HG02870 (cell line): ENCODE measurements around the gene FEN1.
A peak's percentile ranks its signal among the peaks of the same experiment; 100 is the strongest.

ENCODE experiments used
- ATAC-seq: cut with Tn5 transposase; IDR thresholded peaks from one replicate; pipeline ENCODE4 v1.9.1; 2021; ENCODE audit warnings: mild to moderate bottlenecking, moderate library complexity; ENCODE audit not compliant: unreplicated experiment

The FEN1 gene

DNA sequence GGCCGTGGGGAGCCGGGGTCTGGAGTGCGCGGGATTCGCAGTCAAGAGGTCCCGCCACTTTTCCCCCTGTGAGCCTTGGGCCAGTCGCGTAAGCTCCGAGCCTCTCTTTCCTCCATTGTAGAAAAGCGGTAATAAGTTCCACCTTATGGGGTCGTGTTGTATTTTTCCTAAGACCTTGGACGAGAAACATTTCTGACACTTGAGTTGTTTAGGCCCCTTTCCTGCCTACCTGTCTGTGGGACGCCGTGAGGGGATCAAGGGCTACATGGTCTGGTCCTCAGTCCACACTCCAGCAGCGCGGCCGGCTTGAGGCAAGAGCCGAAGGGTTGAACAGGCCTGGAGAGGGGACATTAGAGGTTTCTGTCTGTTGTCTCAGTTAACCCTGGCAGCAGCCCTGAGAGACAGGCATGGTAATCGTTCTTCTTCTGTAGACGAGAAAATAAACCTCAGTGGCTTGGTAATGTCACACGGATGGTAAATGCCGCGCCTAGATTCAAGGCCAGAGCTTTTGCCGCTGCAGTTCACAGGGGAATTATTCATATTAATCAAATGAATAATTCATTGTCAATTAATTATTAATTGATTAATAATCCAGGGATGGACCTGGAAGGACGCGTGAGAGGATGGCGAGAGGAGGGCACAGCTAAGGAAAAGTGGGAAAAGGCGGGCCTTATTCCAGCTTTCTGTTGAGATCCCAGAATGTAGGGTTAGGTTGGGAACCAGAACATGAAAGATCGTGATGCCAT, 545 bp downstream of the FEN1 start:
- peak; percentile 15 for ATAC-seq

DNA sequence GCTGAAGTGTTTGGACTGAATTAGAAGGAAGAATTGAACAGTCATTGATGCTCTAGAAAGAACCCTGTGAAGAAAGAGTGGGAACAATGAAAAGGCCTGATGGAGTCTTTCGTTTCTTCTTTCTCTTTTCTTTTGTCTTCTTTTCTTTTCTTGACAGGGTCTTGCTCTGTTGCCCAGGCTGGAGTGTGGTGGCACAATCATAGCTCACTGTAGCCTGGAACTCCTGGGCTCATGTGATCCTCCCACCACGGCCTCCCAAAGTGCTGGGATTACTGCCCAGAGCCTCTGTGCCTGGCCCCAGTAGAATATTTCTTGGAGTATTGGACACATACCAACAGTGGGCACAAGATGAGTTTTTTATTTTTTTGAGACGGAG, 1.1 kb downstream of the FEN1 start:
- no peak for ATAC-seq

- no peak for ATAC-seq
These were observed 1.9 kb downstream of the FEN1 start for GRCh38 chr11:61794579-61794978.

DNA sequence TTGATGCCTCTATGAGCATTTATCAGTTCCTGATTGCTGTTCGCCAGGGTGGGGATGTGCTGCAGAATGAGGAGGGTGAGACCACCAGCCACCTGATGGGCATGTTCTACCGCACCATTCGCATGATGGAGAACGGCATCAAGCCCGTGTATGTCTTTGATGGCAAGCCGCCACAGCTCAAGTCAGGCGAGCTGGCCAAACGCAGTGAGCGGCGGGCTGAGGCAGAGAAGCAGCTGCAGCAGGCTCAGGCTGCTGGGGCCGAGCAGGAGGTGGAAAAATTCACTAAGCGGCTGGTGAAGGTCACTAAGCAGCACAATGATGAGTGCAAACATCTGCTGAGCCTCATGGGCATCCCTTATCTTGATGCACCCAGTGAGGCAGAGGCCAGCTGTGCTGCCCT, 2.7 kb downstream of the FEN1 start:
- no peak for ATAC-seq

- no peak for ATAC-seq
These were observed 3.3 kb downstream of the FEN1 start for GRCh38 chr11:61795876-61796526.

DNA sequence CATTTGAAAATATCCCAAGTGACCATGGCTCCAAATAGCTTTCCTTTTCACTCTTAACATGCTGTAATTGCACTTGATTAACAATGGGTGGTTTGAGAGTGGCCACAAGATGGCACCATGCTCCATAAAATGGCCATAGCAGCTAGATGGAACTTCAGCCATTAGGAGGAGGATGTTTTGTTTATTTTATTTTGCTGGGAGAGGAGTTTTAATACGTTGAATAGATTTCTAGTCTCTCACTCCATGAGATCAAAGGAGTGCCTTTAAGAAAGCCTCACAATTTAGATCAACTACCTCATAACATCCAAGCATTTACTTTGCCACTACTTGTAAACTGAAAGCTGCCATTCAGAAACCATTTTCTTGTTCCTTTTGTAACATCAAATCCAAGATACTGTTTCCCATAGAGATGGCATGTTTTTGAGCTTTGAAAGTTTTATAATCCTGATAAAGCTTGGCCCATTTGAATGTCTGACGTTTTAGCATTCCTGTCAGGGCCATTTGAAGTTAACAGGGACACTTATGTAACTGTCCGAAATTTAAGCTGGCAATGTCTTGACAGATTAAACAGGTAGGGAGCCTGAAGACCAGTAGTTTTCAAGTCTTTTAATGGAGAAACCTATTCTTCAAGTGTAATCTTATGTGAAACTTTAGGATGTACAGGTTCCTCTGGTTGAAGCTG, 4.7 kb downstream of the FEN1 start:
- ATAC-seq, result no peak

DNA sequence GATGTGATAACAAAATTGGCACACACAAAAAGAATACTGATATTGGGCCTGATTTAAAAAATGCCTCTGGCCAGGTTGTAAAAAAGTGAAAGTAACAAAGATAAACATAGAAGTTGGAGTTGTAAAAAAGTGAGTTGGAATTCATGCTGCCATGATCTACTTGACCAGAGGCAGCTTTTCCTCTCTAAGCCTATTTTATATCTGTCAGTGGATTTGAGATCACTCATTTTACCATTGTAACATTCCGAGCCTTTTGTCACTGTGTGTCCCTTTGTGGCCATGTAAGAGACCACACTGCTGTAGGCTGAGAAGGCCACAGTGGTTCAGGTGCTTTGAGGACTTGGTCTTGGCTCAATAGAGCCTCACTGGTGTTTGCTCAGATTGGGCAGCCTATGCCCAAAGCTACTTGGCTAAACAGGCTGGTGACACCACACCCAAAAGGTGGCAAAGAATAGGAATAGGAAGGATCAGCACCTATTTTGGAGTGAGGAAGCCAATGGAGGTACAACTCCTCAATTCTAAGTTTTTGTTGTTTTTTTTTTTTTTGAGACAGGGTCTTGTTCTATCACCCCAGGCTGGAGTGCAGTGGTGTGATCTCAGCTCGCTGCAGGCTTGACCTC, 7.1 kb downstream of the FEN1 start:
- ATAC-seq, result no peak

DNA sequence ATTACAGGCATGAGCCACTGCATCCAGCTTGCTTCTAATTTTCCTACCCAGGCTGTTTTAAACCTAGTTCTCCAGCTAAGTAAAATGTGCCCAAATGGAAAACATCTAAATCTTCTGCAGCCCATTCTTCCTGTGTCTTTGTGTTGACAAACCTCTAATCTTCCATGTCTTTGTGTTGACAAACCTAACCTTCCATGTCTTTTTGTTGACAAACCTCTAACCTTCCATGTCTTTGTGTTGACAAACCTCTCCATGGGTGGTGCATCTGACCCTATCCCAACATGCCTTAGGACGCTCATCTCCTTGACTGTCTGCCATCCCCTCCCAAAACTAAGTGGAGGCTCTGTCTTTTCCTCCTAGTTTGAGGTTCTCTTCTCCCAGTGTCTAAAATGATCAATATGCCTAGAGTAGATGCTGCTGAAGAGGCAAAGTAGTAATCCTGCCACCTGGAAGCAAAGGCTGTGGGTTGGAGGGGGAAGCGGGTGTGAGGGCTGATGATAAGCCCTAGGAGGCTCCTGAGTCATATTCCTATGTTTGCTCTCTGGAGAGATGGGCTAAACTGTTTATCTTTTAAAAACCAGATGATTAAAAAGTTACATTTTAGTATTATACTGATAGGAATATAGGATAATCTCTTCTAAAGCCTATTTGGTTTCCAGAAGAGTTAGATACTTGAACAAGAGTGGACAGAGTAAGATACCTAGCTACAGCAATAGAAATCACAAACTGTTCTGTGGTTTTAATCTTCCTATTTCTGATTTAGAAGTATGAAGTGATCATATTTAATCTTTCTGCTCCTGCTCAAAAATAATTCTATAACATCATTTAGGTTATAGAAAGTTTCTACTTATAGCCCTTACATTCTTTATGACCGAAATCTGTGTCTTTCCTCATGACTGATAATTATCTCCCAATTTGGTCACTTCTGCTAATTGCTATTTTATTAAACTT, 7.9 kb downstream of the FEN1 start:
- ATAC-seq, result no peak

DNA sequence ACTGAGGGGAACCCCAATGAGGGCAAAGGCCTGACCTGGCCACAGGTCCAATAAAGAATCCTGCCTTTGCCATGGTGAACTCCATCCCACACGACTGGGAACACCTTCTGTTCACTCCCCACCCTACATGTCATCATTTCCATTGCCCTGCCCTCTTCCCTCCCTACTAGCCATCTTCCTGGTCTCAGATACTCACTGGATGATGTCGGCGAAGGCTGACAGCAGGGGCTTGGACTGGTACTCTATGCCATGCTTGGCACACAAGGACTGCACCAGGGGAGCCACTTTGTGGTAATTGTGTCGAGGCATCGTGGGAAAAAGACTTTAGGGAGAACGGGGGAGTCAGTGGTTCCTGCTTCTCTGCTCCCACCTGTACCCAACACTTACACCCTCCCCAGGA, 9.9 kb downstream of the FEN1 start:
- no peak for ATAC-seq

GRCh38 chr11:61803889-61804647, 11.4 kb downstream of the FEN1 start:
- ATAC-seq, result no peak

DNA sequence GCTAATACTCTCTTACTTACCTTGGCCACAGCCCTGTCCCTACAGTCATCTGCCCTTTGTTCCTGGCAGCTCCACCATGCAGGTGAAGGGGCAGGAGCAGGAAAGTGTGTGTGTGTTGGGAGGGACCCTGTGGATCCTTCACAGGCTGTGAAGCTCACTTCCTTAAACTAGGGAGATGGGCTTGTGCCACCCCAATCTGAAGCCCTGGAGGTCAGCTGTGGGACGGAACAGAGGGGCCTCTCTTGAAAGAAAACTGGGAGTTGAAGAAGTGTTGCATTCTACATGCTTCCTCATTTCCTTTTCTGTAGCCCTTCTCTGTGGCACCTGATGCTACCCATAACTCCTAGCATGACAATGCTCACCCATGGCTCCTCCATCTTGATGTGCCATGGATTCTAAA, 12.4 kb downstream of the FEN1 start:
- no peak for ATAC-seq

DNA sequence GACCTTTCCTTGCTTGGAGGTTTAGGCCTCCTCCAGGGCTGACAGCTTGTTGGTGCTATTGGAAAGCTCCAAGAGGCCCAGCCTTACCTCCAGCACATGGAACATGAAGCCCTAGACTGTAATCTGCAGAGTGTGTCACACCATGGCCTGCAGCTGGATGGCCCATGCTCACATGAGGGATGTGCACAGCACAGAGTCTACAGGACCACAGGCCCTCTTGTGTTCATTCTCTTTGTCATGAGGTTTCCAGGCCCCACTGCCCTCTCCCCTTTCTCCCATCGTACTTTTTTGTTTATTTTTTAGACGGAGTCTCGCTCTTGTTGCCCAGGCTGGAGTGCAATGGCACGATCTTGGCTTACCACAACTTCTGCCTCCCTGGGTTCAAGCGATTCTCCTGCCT, 14.1 kb downstream of the FEN1 start:
- ATAC-seq, result no peak

GRCh38 chr11:61810671-61811175, 18.0 kb downstream of the FEN1 start:
- no peak for ATAC-seq

DNA sequence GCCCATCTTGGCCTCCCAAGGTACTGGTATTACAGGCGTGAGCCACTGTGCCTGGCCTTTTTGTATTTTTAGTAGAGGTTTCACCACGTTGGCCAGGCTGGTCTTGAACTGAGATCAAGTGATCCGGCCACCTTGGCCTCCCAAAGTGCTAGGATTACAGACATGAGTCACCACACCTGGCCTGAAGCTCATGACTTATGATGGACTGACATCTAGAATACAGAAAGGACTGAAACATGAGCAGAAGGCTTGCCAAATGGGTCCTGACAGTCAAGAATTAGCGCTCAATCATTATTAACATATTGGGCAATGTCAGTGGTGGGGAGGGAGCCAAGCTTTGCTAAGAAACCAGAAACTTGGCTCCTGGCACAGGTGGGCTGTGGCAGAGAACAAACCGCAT, 19.1 kb downstream of the FEN1 start:
- no peak for ATAC-seq

- no peak for ATAC-seq
These were observed 20.2 kb downstream of the FEN1 start for GRCh38 chr11:61812736-61813411.

DNA sequence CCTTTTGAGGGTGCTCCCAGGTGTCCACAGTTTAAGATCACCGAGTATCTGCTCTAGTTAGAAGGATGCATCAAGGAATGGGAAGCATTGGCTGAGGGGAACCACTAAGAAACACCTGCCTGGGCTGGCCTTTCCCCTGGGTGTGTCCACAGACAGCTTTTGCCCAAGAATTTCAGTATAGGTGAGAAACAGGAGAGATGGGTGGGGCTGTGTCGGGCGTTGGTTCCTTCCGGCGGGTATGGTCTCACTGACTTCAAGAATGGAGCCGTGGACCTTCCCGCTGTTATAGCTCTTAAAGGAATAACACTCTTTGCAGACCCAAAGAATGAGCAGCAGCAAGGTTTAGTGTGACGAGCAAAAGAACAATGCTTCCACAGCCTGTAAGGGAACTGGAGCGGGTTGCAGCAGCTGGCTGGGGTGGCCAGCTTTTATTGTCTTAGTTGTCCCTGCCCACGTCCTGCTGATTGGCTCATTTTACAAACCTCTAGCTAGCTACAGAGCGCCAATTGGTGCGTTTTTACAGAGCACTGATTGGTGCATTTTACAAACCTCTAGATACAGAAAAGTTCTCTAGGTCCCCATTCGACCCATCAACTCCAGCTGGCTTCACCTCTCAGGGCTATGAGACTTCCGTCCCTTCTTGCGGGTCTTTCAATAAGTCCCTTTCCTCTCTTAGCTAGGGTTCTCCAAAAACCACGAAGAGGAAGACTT, 21.7 kb downstream of the FEN1 start:
- no peak for ATAC-seq

GRCh38 chr11:61814958-61815789, 22.5 kb downstream of the FEN1 start:
- ATAC-seq, result peak; percentile 49
